ENCODE data around the gene HSD17B4. TPM values are rescaled to one million over a fixed set of nuclear protein-coding genes. Genes with fewer than 3 reads are reported as not detected.
"Not testable (repeated sequence)": the region's sequence is repeated elsewhere in the genome, so short reads cannot be mapped to it uniquely, and the experiment has no call there.

Gene HSD17B4
- total RNA-seq, 2 experiments from 2014 or later = 92.3 to 113 TPM

GRCh38 chr5:119432674-119433237, 19.5 kb upstream of the HSD17B4 start:
- H3K9me3 Mint-ChIP-seq (ENCODE audit: low read depth); DNase-seq; intact Hi-C loops (cut with DNase I, micrococcal nuclease); H3K4me1 Mint-ChIP-seq; ATAC-seq; H3K27ac Mint-ChIP-seq; POLR2A ChIA-PET; H3K36me3 Mint-ChIP-seq (ENCODE audit: low read depth); H3K4me3 Mint-ChIP-seq: not testable (repeated sequence)
- CTCF ChIA-PET = interaction anchor here (0.8 to 1.9 kb wide), 3 partner anchors 9 to 412 kb away, joined by 3 to 7 read pairs (median 5); no protein-coding TSS in a partner anchor
- H3K27me3 Mint-ChIP-seq = peaks cover 18% of the 10 kb centered on the region

- Mint-ChIP-seq H3K4me1 (peaks cover 8% of the 10 kb centered on the region), H3K9me3 (ENCODE audit: low read depth) (no peaks in the 10 kb centered on the region), H3K27me3 (peaks cover 21% of the 10 kb centered on the region), H3K27ac (no peak overlapping the region), H3K4me3 (no peak overlapping the region), H3K36me3 (ENCODE audit: low read depth) (no peaks in the 10 kb centered on the region)
- intact Hi-C loops (cut with DNase I, micrococcal nuclease) = loop anchor here (1.0 kb wide), 2 partner anchors 413 to 447 kb away; partner anchors contain the start of gene DTWD2 (in 2 of the 2)
- ChIA-PET CTCF (interaction anchor here (0.6 to 2.0 kb wide), 18 partner anchors 10 to 489 kb away, joined by 3 to 30 read pairs (median 3); partner anchors contain the start of gene DTWD2), POLR2A (interaction anchor here (1.6 kb wide), 1 partner anchor 448 kb away, joined by 4 read pairs; no protein-coding TSS in a partner anchor)
- DNase-seq (peak; percentile 86), ATAC-seq (peak; percentile 83)
These were observed 16.7 kb upstream of the HSD17B4 start for GRCh38 chr5:119435436-119436132.

- DNase-seq; H3K4me1 Mint-ChIP-seq; H3K4me3 Mint-ChIP-seq; H3K36me3 Mint-ChIP-seq (ENCODE audit: low read depth); POLR2A ChIA-PET; H3K9me3 Mint-ChIP-seq (ENCODE audit: low read depth); ATAC-seq; H3K27ac Mint-ChIP-seq; intact Hi-C loops (cut with DNase I, micrococcal nuclease): not testable (repeated sequence)
- CTCF ChIA-PET = interaction anchor here (0.9 kb wide), 2 partner anchors 92 to 168 kb away, joined by 3 read pairs; no protein-coding TSS in a partner anchor
- H3K27me3 Mint-ChIP-seq = peaks cover 21% of the 10 kb centered on the region
These were observed 14.3 kb upstream of the HSD17B4 start for GRCh38 chr5:119437785-119438586.

- H3K36me3 Mint-ChIP-seq (ENCODE audit: low read depth); POLR2A ChIA-PET; H3K27ac Mint-ChIP-seq; H3K9me3 Mint-ChIP-seq (ENCODE audit: low read depth); DNase-seq; ATAC-seq; intact Hi-C loops (cut with DNase I, micrococcal nuclease); H3K4me1 Mint-ChIP-seq; H3K4me3 Mint-ChIP-seq: not testable (repeated sequence)
- CTCF ChIA-PET = interaction anchor here (0.9 to 1.9 kb wide), 2 partner anchors 26 to 92 kb away, joined by 3 to 6 read pairs; no protein-coding TSS in a partner anchor
- H3K27me3 Mint-ChIP-seq = peaks cover 21% of the 10 kb centered on the region
These were observed 13.7 kb upstream of the HSD17B4 start for GRCh38 chr5:119438587-119438917.

GRCh38 chr5:119439140-119439631, 13.1 kb upstream of the HSD17B4 start:
- Mint-ChIP-seq H3K4me3 (peak overlapping the region; percentile 30), H3K9me3 (ENCODE audit: low read depth) (peaks cover under 1% of the 10 kb centered on the region), H3K4me1 (peaks cover 7% of the 10 kb centered on the region), H3K36me3 (ENCODE audit: low read depth) (no peaks in the 10 kb centered on the region), H3K27ac (no peak overlapping the region), H3K27me3 (peaks cover 21% of the 10 kb centered on the region)
- POLR2A ChIA-PET = no interaction called here
- CTCF ChIA-PET = interaction anchor here (0.8 to 2.1 kb wide), 3 partner anchors 27 to 452 kb away, joined by 3 to 8 read pairs (median 6); partner anchors contain the start of gene DTWD2
- DNase-seq = no peak
- no peak for ATAC-seq
- intact Hi-C loops (cut with DNase I, micrococcal nuclease) = no loop called here

GRCh38 chr5:119439632-119440031, 12.7 kb upstream of the HSD17B4 start:
- H3K4me1 Mint-ChIP-seq; H3K4me3 Mint-ChIP-seq; H3K9me3 Mint-ChIP-seq (ENCODE audit: low read depth); H3K36me3 Mint-ChIP-seq (ENCODE audit: low read depth); ATAC-seq; intact Hi-C loops (cut with DNase I, micrococcal nuclease); POLR2A ChIA-PET; H3K27ac Mint-ChIP-seq; DNase-seq: not testable (repeated sequence)
- CTCF ChIA-PET = interaction anchor here (0.8 to 2.1 kb wide), 3 partner anchors 27 to 452 kb away, joined by 3 to 8 read pairs (median 6); partner anchors contain the start of gene DTWD2
- peaks cover 21% of the 10 kb centered on the region for H3K27me3 Mint-ChIP-seq

GRCh38 chr5:119444643-119445042, 7.7 kb upstream of the HSD17B4 start:
- H3K4me3 Mint-ChIP-seq; ATAC-seq; H3K27ac Mint-ChIP-seq; POLR2A ChIA-PET; H3K4me1 Mint-ChIP-seq; DNase-seq; H3K27me3 Mint-ChIP-seq; H3K9me3 Mint-ChIP-seq (ENCODE audit: low read depth); intact Hi-C loops (cut with DNase I, micrococcal nuclease); CTCF ChIA-PET; H3K36me3 Mint-ChIP-seq (ENCODE audit: low read depth): not testable (repeated sequence)

- intact Hi-C loops (cut with DNase I, micrococcal nuclease) = no loop called here
- POLR2A ChIA-PET = no interaction called here
- Mint-ChIP-seq H3K36me3 (ENCODE audit: low read depth) (no peaks in the 10 kb centered on the region), H3K27me3 (peaks cover 2% of the 10 kb centered on the region), H3K4me3 (no peak overlapping the region), H3K27ac (no peak overlapping the region), H3K4me1 (no peaks in the 10 kb centered on the region), H3K9me3 (ENCODE audit: low read depth) (peaks cover 3% of the 10 kb centered on the region)
- DNase-seq = no peak
- ATAC-seq = no peak
- CTCF ChIA-PET = no interaction called here
These were observed 6.8 kb upstream of the HSD17B4 start for GRCh38 chr5:119445544-119445943.

- ChIA-PET CTCF (interaction anchor here (1.2 to 6.0 kb wide), 2 partner anchors 37 to 462 kb away, joined by 3 to 28 read pairs; partner anchors contain the start of gene DTWD2), POLR2A (no interaction called here)
- Mint-ChIP-seq H3K4me1 (peaks cover 16% of the 10 kb centered on the region), H3K27me3 (peaks cover 3% of the 10 kb centered on the region), H3K9me3 (ENCODE audit: low read depth) (peaks cover 3% of the 10 kb centered on the region), H3K4me3 (no peak overlapping the region), H3K36me3 (ENCODE audit: low read depth) (no peaks in the 10 kb centered on the region), H3K27ac (no peak overlapping the region)
- intact Hi-C loops (cut with DNase I, micrococcal nuclease) = no loop called here
- no peak for ATAC-seq
- no peak for DNase-seq
These were observed 2.4 kb upstream of the HSD17B4 start for GRCh38 chr5:119449882-119450281.

- H3K27me3 Mint-ChIP-seq; POLR2A ChIA-PET; H3K27ac Mint-ChIP-seq; H3K9me3 Mint-ChIP-seq (ENCODE audit: low read depth); DNase-seq; H3K36me3 Mint-ChIP-seq (ENCODE audit: low read depth); H3K4me3 Mint-ChIP-seq; intact Hi-C loops (cut with DNase I, micrococcal nuclease); ATAC-seq: not testable (repeated sequence)
- H3K4me1 Mint-ChIP-seq = peaks cover 16% of the 10 kb centered on the region
- CTCF ChIA-PET = interaction anchor here (1.2 to 6.0 kb wide), 2 partner anchors 38 to 463 kb away, joined by 3 to 28 read pairs; partner anchors contain the start of gene DTWD2
These were observed 1.7 kb upstream of the HSD17B4 start for GRCh38 chr5:119450627-119451026.

GRCh38 chr5:119451561-119451960, 736 bp upstream of the HSD17B4 start:
- peaks cover 3% of the 10 kb centered on the region for H3K9me3 Mint-ChIP-seq (ENCODE audit: low read depth)
- POLR2A ChIA-PET = no interaction called here
- peak overlapping the region; percentile 87 for H3K27ac Mint-ChIP-seq
- H3K4me1 Mint-ChIP-seq = peaks cover 16% of the 10 kb centered on the region
- intact Hi-C loops (cut with DNase I, micrococcal nuclease) = no loop called here
- H3K27me3 Mint-ChIP-seq = peaks cover 3% of the 10 kb centered on the region
- CTCF ChIA-PET = interaction anchor here (0.6 to 6.0 kb wide), 3 partner anchors 91 to 660 kb away, joined by 3 to 28 read pairs (median 3); partner anchors contain the start of gene DTWD2
- peak overlapping the region; percentile 86 for H3K4me3 Mint-ChIP-seq
- ATAC-seq (no peak), DNase-seq (no peak)
- H3K36me3 Mint-ChIP-seq (ENCODE audit: low read depth) = peaks cover 2% of the 10 kb centered on the region
